ENCODE results near the gene SEMA3A.
"Not testable (repeated sequence)": the region's sequence is repeated elsewhere in the genome, so short reads cannot be mapped to it uniquely, and the experiment has no call there.

The SEMA3A gene

DNA sequence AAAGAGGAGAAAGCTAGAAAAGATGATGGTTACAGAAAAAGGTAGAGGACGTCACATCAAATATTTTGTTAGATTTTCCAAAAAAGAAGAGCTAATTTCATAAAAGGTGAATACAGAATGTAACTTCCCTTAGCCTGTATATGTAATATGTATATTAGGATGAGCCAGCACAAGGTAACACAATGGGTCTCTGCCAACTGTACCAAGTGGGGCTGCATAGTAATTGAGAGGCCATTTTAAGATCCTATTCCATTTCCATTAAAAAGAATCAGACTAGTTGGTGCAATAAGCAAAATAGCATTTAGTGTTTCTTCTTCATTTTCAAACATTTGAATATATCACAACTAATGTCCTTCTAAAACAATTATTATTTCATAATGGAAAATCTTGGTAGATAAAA is 134.6 kb downstream of the SEMA3A start:
- H3K9ac ChIP-seq (ENCODE audit: low read depth in 1 of 2, low read length in 2 of 2), result no peak overlapping the region

DNA sequence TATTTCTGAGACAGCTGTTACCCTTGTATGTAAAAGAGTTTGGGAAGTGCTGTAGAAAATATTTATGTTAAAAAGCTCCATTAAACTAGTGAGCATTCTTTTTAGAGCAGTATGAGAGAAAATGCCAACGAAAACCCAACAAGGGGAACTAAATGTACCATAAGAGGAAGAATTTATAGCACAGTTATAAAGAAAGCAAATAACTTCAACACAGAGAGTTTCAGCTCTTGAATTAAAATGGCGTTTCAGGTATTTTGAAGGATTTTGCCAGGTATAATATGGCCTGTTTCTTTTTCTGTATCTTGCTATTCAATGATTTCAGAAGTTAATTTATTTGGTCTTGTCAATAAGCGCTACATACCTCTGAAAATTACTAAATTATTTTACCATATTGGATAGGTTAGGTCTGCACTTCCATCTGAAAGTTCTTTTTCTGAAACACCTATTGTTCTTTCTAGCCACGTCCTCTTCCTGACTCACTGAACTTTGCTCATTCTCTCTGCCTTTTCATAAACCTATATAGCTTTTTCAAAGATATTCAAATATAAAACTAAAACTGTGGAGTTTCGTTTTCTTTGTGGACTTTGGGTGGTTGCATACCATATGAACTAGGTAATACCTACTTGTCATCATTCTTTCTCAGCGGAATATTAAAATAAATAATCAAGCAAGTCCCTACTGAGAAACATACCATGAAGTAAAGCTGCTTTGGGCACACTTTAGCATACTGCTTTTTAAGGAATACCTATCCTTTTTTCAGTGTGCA is 136.1 kb downstream of the SEMA3A start:
- Histone ChIP-seq H3K4me1 (ENCODE audit: control insufficient read depth in 2 of 2, insufficient read depth in 2 of 2, low read length in 2 of 2) (peaks cover 0 to 2% of the 10 kb centered on the region in 2 donors), H3K27ac (ENCODE audit: low read depth in 2 of 2, low read length in 2 of 2) (peak overlapping the region in 1 of 2 donors; percentile 11), H3K9me3 (ENCODE audit: control insufficient read depth in 2 of 2, low read length in 2 of 2) (no peaks in the 10 kb centered on the region), H3K4me3 (ENCODE audit: low read length in 2 of 2) (no peak overlapping the region), H3K9ac (ENCODE audit: low read depth in 1 of 2, low read length in 2 of 2) (no peak overlapping the region), H3K36me3 (ENCODE audit: control insufficient read depth in 2 of 2, insufficient read depth in 2 of 2, low read length in 2 of 2) (no peaks in the 10 kb centered on the region), H3K27me3 (ENCODE audit: control insufficient read depth in 2 of 2, insufficient read depth in 2 of 2, low read length in 2 of 2) (no peaks in the 10 kb centered on the region)

More for the DNA sequence above, 134.6 kb downstream of the SEMA3A start:
- Histone ChIP-seq H3K27ac (ENCODE audit: low read depth in 2 of 2, low read length in 2 of 2) (no peak overlapping the region), H3K36me3 (ENCODE audit: control insufficient read depth in 2 of 2, insufficient read depth in 2 of 2, low read length in 2 of 2) (no peaks in the 10 kb centered on the region), H3K9me3 (ENCODE audit: control insufficient read depth in 2 of 2, low read length in 2 of 2) (no peaks in the 10 kb centered on the region), H3K4me3 (ENCODE audit: low read length in 2 of 2) (no peak overlapping the region), H3K4me1 (ENCODE audit: control insufficient read depth in 2 of 2, insufficient read depth in 2 of 2, low read length in 2 of 2) (peaks cover 0 to 2% of the 10 kb centered on the region in 2 donors), H3K27me3 (ENCODE audit: control insufficient read depth in 2 of 2, insufficient read depth in 2 of 2, low read length in 2 of 2) (no peaks in the 10 kb centered on the region)

DNA sequence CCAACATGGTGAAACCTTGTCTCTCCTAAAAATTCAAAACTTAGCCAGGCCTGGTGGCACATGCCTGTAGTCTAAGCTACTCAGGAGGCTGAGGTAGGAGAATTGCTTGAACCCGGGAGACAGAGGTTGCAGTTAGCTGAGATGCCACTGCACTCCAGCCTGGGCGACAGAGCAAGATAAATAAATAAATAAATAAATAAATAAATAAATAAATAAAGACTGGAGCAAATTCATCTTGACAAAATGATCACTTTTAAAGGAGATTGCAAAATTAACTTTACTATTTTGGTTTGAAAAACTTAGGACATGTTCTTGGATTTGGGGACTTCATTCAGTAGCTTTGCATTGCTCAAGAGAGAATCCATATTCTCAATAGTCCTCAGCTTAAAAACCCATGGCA is 137.0 kb downstream of the SEMA3A start:
- Histone ChIP-seq H3K9me3 (ENCODE audit: control insufficient read depth in 2 of 2, low read length in 2 of 2) (no peaks in the 10 kb centered on the region), H3K27ac (ENCODE audit: low read depth in 2 of 2, low read length in 2 of 2) (no peak overlapping the region), H3K9ac (ENCODE audit: low read depth in 1 of 2, low read length in 2 of 2) (no peak overlapping the region), H3K27me3 (ENCODE audit: control insufficient read depth in 2 of 2, insufficient read depth in 2 of 2, low read length in 2 of 2) (no peaks in the 10 kb centered on the region), H3K36me3 (ENCODE audit: control insufficient read depth in 2 of 2, insufficient read depth in 2 of 2, low read length in 2 of 2) (no peaks in the 10 kb centered on the region), H3K4me3 (ENCODE audit: low read length in 2 of 2) (no peak overlapping the region), H3K4me1 (ENCODE audit: control insufficient read depth in 2 of 2, insufficient read depth in 2 of 2, low read length in 2 of 2) (peaks cover 0 to 2% of the 10 kb centered on the region in 2 donors)

GRCh38 chr7:84055904-84056605 is 138.5 kb downstream of the SEMA3A start:
- H3K27me3 ChIP-seq (ENCODE audit: control insufficient read depth in 2 of 2, insufficient read depth in 2 of 2, low read length in 2 of 2), result no peaks in the 10 kb centered on the region
- H3K27ac ChIP-seq (ENCODE audit: low read depth in 2 of 2, low read length in 2 of 2), result no peak overlapping the region
- H3K36me3 ChIP-seq (ENCODE audit: control insufficient read depth in 2 of 2, insufficient read depth in 2 of 2, low read length in 2 of 2), result no peaks in the 10 kb centered on the region
- H3K4me1 ChIP-seq (ENCODE audit: control insufficient read depth in 2 of 2, insufficient read depth in 2 of 2, low read length in 2 of 2), result peaks cover 0 to 2% of the 10 kb centered on the region in 2 donors
- no peak overlapping the region for H3K9ac ChIP-seq (ENCODE audit: low read depth in 1 of 2, low read length in 2 of 2)
- H3K4me3 ChIP-seq (ENCODE audit: low read length in 2 of 2), result no peak overlapping the region
- no peaks in the 10 kb centered on the region for H3K9me3 ChIP-seq (ENCODE audit: control insufficient read depth in 2 of 2, low read length in 2 of 2)

- H3K9me3 ChIP-seq (ENCODE audit: control insufficient read depth in 2 of 2, low read length in 2 of 2); H3K36me3 ChIP-seq (ENCODE audit: control insufficient read depth in 2 of 2, insufficient read depth in 2 of 2, low read length in 2 of 2); H3K4me1 ChIP-seq (ENCODE audit: control insufficient read depth in 2 of 2, insufficient read depth in 2 of 2, low read length in 2 of 2); H3K27ac ChIP-seq (ENCODE audit: low read depth in 2 of 2, low read length in 2 of 2); H3K27me3 ChIP-seq (ENCODE audit: control insufficient read depth in 2 of 2, insufficient read depth in 2 of 2, low read length in 2 of 2); H3K4me3 ChIP-seq (ENCODE audit: low read length in 2 of 2); H3K9ac ChIP-seq (ENCODE audit: low read depth in 1 of 2, low read length in 2 of 2): not testable (repeated sequence)
Observed at GRCh38 chr7:84055199-84055598, 139.4 kb downstream of the SEMA3A start.

GRCh38 chr7:84049071-84049836 is 145.3 kb downstream of the SEMA3A start:
- Histone ChIP-seq H3K4me3 (ENCODE audit: low read length in 2 of 2) (no peak overlapping the region), H3K9me3 (ENCODE audit: control insufficient read depth in 2 of 2, low read length in 2 of 2) (no peaks in the 10 kb centered on the region), H3K9ac (ENCODE audit: low read depth in 1 of 2, low read length in 2 of 2) (no peak overlapping the region), H3K36me3 (ENCODE audit: control insufficient read depth in 2 of 2, insufficient read depth in 2 of 2, low read length in 2 of 2) (no peaks in the 10 kb centered on the region), H3K4me1 (ENCODE audit: control insufficient read depth in 2 of 2, insufficient read depth in 2 of 2, low read length in 2 of 2) (no peaks in the 10 kb centered on the region), H3K27ac (ENCODE audit: low read depth in 2 of 2, low read length in 2 of 2) (no peak overlapping the region), H3K27me3 (ENCODE audit: control insufficient read depth in 2 of 2, insufficient read depth in 2 of 2, low read length in 2 of 2) (no peaks in the 10 kb centered on the region)

GRCh38 chr7:84047085-84047484 is 147.5 kb downstream of the SEMA3A start:
- H3K9ac ChIP-seq (ENCODE audit: low read depth in 1 of 2, low read length in 2 of 2), result no peak overlapping the region
- H3K4me3 ChIP-seq (ENCODE audit: low read length in 2 of 2), result no peak overlapping the region
- no peaks in the 10 kb centered on the region for H3K27me3 ChIP-seq (ENCODE audit: control insufficient read depth in 2 of 2, insufficient read depth in 2 of 2, low read length in 2 of 2)
- no peaks in the 10 kb centered on the region for H3K4me1 ChIP-seq (ENCODE audit: control insufficient read depth in 2 of 2, insufficient read depth in 2 of 2, low read length in 2 of 2)
- H3K9me3 ChIP-seq (ENCODE audit: control insufficient read depth in 2 of 2, low read length in 2 of 2), result no peaks in the 10 kb centered on the region
- no peak overlapping the region for H3K27ac ChIP-seq (ENCODE audit: low read depth in 2 of 2, low read length in 2 of 2)
- no peaks in the 10 kb centered on the region for H3K36me3 ChIP-seq (ENCODE audit: control insufficient read depth in 2 of 2, insufficient read depth in 2 of 2, low read length in 2 of 2)

- H3K36me3 ChIP-seq (ENCODE audit: control insufficient read depth in 2 of 2, insufficient read depth in 2 of 2, low read length in 2 of 2), result no peaks in the 10 kb centered on the region
Observed at GRCh38 chr7:84044834-84045233, 149.8 kb downstream of the SEMA3A start.

DNA sequence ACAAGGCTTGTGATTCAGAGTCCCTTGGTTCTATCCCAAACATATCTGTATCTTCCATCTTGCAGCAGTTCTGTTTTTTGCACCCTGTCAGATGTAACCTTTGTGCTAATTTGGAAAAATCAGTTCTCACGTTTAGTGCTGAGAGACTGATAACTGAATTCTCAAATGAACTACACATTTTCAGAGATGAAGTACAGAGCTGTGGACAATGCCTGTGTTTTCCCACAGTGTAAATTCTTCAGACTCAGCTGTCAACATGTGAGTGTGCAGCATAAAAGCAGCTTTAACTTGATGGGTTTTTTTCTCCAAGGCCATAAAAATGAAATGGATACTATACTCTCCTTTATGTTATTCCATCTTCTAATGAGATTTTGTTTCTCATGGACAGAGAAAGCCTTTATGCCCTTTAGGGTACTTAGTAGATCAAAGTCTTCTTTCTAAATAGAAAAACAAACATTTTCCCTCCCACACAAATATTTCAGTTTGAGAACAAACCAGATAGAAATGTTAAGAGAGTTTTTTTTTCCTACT is 150.9 kb downstream of the SEMA3A start:
- Histone ChIP-seq H3K4me3 (ENCODE audit: low read length in 2 of 2) (no peak overlapping the region), H3K27ac (ENCODE audit: low read depth in 2 of 2, low read length in 2 of 2) (no peak overlapping the region), H3K27me3 (ENCODE audit: control insufficient read depth in 2 of 2, insufficient read depth in 2 of 2, low read length in 2 of 2) (no peaks in the 10 kb centered on the region), H3K4me1 (ENCODE audit: control insufficient read depth in 2 of 2, insufficient read depth in 2 of 2, low read length in 2 of 2) (no peaks in the 10 kb centered on the region), H3K9me3 (ENCODE audit: control insufficient read depth in 2 of 2, low read length in 2 of 2) (no peaks in the 10 kb centered on the region), H3K36me3 (ENCODE audit: control insufficient read depth in 2 of 2, insufficient read depth in 2 of 2, low read length in 2 of 2) (no peaks in the 10 kb centered on the region), H3K9ac (ENCODE audit: low read depth in 1 of 2, low read length in 2 of 2) (no peak overlapping the region)

More at GRCh38 chr7:84044834-84045233, 149.8 kb downstream of the SEMA3A start:
- Histone ChIP-seq H3K27me3 (ENCODE audit: control insufficient read depth in 2 of 2, insufficient read depth in 2 of 2, low read length in 2 of 2) (no peaks in the 10 kb centered on the region), H3K4me3 (ENCODE audit: low read length in 2 of 2) (no peak overlapping the region), H3K9me3 (ENCODE audit: control insufficient read depth in 2 of 2, low read length in 2 of 2) (no peaks in the 10 kb centered on the region), H3K9ac (ENCODE audit: low read depth in 1 of 2, low read length in 2 of 2) (no peak overlapping the region), H3K27ac (ENCODE audit: low read depth in 2 of 2, low read length in 2 of 2) (no peak overlapping the region), H3K4me1 (ENCODE audit: control insufficient read depth in 2 of 2, insufficient read depth in 2 of 2, low read length in 2 of 2) (no peaks in the 10 kb centered on the region)

DNA sequence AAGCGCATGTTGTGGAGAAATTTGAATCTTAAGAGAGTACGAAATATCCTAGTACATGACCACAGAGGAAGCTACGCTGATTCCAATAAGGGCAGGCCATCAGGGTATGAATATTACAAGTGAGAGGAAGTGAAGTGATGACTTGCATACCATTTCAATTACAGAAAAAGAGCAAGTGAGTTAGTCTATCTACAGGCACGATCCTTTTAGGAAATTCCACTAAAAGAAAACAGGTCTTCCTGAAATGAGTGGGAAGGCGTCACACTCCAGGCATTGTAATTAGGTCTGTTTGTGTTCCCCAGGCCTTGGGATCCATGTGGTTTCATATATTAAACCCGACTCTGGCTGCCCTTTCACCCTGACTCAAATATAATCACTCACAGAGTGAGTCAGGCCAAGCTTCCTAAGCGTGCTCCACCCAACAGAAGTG is 152.5 kb downstream of the SEMA3A start:
- Histone ChIP-seq H3K4me1 (ENCODE audit: control insufficient read depth in 2 of 2, insufficient read depth in 2 of 2, low read length in 2 of 2) (no peaks in the 10 kb centered on the region), H3K27ac (ENCODE audit: low read depth in 2 of 2, low read length in 2 of 2) (no peak overlapping the region), H3K27me3 (ENCODE audit: control insufficient read depth in 2 of 2, insufficient read depth in 2 of 2, low read length in 2 of 2) (no peaks in the 10 kb centered on the region), H3K36me3 (ENCODE audit: control insufficient read depth in 2 of 2, insufficient read depth in 2 of 2, low read length in 2 of 2) (no peaks in the 10 kb centered on the region), H3K4me3 (ENCODE audit: low read length in 2 of 2) (no peak overlapping the region), H3K9ac (ENCODE audit: low read depth in 1 of 2, low read length in 2 of 2) (no peak overlapping the region), H3K9me3 (ENCODE audit: control insufficient read depth in 2 of 2, low read length in 2 of 2) (no peaks in the 10 kb centered on the region)

All from mucosa of rectum (tissue), 2 donors.